ENCODE data around the gene RTN4R.
"Not testable (repeated sequence)": the region's sequence is repeated elsewhere in the genome, so short reads cannot be mapped to it uniquely, and the experiment has no call there.

DNA sequence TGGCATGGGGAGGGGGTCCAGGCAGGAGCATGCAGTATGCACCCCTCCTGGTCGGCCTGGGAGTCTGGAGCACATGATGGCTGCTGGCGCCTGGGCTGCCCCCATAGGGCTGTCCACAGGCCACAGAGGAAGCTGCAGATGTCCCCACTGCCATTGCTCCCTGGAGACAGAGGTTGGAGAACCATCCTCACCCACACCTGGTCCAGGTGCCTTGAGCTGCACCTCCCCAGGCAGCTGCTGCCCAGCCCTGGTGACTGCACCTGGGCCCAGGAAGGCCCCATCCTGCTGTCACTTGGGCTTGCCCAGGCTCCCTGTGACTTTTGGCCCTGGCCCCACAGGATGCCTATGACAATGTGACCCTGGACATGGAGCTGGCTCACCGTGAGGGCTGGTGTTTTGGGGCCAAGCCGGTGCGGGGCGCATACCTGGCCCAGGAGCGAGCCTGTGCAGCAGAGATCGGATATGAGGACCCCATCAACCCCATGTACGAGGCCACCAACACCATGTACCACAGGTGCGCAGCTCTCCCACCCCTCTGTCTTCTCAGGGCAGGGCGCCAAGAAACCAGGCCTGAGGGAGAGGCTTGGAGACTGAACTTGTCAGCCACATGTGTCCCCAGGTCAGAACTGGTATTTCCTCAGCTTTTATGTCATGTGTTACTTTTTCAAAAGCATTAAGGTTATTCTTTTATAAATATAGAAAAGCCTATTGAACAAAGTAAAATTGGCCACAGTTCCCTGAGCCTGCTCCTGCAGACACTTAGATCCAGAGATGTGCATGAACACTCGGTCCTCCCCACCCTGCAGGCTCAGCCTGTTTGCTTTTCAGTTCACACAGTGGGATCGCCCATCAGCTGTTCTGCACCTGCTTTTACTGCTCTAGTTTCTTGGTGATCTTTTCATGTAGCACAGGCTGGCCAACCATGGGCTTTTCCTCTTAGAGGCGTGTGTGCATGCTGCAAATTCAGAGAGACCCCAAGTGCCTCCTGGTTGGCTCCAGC is 39.6 kb upstream of the RTN4R start:
- TF ChIP-seq SMC3 (conservative IDR thresholded peaks at IDR 0.05; ENCODE audit: insufficient read depth, low read depth, low read length); CREM (IDR thresholded peaks at IDR 0.05; ENCODE audit: low read depth): not testable (repeated sequence)

Measured in K562 (cell line).